Glomerular visceral epithelial cell (primary cell): Measurements from ENCODE around the gene TAF9B.
"Not testable (repeated sequence)": the region's sequence is repeated elsewhere in the genome, so short reads cannot be mapped to it uniquely, and the experiment has no call there.

ENCODE experiments used
- DNase-seq: peaks from one replicate; pipeline ENCODE4 v3.0.0-alpha.2; 2016; ENCODE audit errors: extremely low spot score

TAF9B gene

DNA sequence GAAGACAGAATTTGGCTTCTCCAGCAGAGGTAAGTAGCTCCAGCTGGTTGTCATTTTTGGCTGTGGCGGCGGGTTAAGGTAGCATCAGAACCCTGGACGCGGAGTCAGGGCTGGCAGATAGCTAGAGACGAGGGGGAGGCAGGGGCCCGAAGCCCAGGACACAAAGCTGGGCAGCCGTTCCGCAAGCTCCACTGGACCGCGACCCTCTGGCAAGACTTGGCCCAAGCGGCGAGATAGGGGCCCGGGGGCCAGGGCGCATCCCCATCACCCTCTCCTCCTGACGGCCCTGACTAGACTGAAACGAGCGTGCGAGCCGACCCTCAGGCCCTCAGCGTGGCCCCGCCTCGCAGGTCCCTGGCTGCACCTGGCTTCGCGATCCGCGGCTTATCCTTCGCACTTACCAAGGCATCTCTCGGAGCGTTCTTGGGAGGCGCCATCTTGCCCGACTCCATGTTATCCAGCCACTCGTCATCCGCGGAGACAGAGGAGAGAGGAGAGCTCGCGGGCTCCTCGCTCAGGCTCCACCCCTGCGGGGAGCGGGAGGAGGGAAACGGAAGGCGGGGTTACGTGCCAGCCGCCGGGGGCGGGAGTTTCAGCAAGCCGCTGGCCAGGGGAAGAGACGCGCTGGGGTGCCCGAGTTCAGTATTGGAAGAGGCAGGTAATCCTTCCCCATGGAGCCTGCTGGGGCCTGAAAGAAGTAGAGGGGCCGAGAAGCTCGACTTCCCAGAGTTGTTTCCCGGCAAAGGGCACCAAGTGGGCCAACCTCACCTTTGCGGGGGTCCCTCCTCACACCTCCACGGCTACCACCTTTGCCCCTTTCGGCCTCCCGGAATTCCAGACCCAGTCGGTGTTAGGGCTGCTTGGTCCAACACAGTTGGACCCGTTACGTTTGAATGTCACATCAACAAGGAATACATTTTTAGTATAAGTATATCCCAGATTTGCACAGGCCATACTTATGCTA lies at the start of gene TAF9B:
Gene TAF9B (minus strand): TSS at position 491 of the 964 bp plus-strand sequence. CDS start 39 bp downstream, at position 452.
- DNase-seq, result peak; percentile 85

DNA sequence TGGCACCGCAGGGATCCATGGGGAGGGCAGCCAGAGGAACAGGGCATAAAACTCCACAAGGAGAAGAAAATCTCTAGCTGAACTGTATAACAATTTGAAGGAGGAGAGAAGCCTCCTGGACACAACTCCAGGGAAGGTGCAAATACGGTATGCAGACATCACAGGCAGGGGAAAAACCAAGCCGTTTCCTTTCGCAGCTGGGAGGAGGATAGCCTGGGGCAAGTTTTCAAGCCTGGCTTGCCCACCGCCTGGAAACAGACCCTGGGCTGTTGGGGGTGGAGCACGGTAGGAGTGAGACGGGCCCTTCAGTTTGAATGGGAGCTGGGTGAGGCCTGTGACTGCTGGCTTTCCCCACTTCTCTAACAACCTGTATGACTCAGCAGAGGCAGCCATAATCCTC lies 43.4 kb upstream of the TAF9B start:
- no peak for DNase-seq

- no peak for DNase-seq
Measured at GRCh38 chrX:78181307-78181706, 41.9 kb upstream of the TAF9B start.

DNA sequence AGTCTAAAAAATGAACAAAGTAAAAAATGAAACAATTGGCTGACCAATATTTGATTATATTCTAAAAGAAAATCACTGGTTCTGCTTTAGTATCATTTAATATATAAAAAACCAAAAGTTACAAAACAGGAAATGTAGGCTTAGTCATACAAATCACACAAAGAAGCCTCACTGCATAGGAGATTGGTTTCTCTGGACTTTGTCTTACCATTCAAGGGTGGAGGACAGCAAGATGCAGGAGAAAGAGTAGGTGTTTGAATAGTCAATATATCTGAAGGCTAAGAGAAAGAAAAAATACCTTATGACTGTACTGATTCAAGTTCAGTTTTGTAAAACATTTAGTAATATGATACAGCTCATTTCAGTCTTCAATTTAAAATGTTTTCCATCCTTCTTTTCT lies 28.6 kb upstream of the TAF9B start:
- no peak for DNase-seq

- no peak for DNase-seq
Measured at GRCh38 chrX:78165425-78165824, 26.0 kb upstream of the TAF9B start.

DNA sequence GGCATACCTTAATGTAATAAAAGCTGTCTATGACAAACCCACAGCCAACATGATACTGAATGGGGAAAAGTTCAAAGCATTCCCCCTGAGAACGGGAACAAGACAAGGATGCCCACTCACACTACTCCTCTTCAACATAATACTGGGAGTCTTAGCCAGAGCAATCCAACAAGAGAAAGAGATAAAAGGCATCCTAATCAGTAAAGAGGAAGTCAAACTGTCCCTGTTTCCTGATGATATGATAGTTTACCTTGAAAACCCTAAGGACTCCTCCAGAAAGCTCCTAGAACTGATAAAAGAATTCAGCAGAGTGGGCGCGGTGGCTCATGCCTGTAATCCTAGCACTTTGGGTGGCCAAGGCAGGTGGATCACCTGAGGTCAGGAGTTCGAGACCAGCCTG lies 23.7 kb upstream of the TAF9B start:
- not testable (repeated sequence) for DNase-seq

GRCh38 chrX:78160711-78161110 lies 21.3 kb upstream of the TAF9B start:
- DNase-seq, result not testable (repeated sequence)

DNA sequence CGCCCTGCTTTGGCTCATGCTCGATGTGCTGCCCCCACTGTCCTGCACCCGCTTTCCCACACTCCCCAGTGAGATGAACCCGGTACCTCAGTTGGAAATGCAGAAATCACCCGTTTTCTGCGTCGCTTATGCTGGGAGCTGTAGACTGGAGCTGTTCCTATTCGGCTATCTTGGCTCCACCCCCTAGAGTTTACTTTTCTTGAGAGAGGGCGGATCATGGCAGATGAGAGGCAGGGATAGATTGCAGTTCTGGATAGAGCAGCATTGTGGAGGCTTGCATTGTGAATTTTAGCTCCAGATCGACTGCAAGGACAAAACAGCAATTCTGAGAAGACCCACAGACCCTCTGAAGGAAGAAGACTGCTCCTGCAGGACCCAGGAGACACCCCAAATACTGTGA lies 18.4 kb upstream of the TAF9B start:
- DNase-seq, result not testable (repeated sequence)

DNA sequence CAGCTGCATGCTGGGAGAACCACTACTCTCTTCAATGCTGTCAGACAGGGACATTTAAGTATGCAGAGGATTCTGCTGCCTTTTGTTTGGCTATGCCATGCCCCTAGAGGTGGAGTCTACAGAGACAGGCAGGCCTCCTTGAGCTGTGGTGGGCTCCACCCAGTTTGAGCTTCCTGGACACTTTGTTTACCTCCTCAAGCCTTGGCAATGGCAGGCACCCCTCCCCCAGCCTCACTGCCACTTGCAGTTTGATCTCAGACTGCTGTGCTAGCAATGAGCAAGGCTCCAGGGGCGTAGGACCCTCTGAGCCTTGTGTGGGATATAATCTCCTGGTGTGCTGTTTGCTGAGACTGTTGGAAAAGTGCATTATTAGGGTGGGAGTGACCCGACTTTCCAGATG lies 17.9 kb upstream of the TAF9B start:
- not testable (repeated sequence) for DNase-seq

DNA sequence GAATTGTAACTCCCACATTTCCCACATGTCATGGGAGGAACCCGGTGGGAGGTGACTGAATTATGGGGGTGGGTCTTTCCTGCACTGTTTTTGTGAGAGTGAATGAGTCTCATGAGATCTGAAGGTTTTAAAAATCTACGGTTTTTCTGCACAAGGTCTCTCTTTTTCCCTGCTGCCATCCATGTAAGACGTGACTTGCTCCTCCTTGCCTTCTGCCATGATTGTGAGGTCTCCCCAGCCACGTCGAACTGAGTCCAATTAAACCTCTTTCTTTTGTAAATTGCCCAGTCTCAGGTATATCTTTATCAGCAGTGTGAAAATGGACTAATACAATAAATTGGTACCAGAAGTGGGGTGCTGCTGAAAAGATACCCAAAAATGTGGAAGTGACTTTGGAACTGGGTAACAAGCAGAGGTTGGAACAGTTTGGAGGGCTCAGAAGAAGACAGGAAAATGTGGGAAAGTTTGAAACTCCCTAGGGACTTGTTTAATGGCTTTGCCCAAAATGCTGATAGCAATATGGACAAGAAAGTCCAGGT lies 7.6 kb upstream of the TAF9B start:
- DNase-seq, result not testable (repeated sequence)

- no peak for DNase-seq
Measured at GRCh38 chrX:78140206-78140605, 756 bp upstream of the TAF9B start.

- no peak for DNase-seq
Measured at GRCh38 chrX:78133238-78133960, 6.1 kb downstream of the TAF9B start.

- no peak for DNase-seq
Measured at GRCh38 chrX:78131117-78131516, 8.3 kb downstream of the TAF9B start.

GRCh38 chrX:78130396-78130795 lies 9.1 kb downstream of the TAF9B start:
- no peak for DNase-seq

GRCh38 chrX:78129714-78130113 lies 9.7 kb downstream of the TAF9B start:
- no peak for DNase-seq

GRCh38 chrX:78125781-78126180 lies 13.7 kb downstream of the TAF9B start:
- DNase-seq, result not testable (repeated sequence)

- DNase-seq, result no peak
Measured at GRCh38 chrX:78125148-78125547, 14.3 kb downstream of the TAF9B start.

DNA sequence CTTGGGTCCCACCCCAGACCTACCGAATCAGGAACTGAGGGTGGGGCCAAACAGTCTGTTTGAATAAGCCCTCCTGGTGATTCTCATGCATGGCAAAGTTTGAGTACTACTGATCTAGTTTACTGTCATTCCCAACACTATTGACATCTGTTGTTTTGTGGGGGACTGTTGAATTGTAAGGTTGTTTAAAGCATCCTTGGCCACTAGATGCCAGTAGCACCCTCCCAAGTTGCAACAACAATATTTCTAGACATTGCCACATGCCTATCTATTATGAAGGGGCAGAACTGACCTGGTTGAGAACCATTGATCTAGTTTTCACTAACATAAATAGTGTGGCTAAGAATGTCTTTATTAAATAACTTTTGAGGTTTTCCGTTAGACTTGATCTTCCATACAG lies 15.1 kb downstream of the TAF9B start:
- DNase-seq, result no peak

DNA sequence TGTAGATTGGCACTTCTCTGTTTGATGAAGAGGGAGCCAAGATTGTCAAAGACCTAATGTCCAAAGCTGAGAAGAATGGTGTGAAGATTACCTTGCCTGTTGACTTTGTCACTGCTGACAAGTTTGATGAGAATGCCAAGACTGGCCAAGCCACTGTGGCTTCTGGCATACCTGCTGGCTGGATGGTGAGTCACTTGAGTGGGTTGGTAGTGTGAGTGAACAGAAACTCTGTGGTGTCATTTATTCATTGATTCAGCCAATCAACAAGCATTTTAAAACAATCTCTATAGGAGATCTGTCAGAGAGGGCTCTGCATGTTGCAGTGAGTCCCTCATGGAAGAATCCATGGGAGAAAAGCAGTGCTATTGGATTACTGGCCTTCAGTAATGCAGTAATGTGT lies 16.3 kb downstream of the TAF9B start:
- peak; percentile 41 for DNase-seq

GRCh38 chrX:78119521-78120227 lies 19.8 kb downstream of the TAF9B start:
- DNase-seq, result peak; percentile 10

DNA sequence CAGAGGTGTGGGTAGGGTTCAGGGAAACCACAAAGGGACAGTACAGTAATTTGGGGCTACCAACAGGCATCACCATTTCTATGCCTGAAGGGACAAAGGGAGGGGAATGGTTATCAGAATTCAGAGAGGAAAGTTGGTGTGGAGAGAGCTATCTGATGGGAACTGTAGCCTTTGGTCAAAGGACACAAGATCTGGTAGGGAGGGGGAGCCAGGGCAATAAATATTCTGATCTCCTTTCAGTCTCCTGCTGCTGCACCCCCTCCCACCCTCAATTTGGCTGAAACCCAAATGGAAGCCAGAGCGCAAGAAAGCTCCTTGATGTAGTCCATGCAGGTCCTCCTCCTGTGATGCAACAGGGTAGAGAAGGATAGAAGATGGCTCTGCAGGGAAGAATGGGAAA lies 20.8 kb downstream of the TAF9B start:
- no peak for DNase-seq

DNA sequence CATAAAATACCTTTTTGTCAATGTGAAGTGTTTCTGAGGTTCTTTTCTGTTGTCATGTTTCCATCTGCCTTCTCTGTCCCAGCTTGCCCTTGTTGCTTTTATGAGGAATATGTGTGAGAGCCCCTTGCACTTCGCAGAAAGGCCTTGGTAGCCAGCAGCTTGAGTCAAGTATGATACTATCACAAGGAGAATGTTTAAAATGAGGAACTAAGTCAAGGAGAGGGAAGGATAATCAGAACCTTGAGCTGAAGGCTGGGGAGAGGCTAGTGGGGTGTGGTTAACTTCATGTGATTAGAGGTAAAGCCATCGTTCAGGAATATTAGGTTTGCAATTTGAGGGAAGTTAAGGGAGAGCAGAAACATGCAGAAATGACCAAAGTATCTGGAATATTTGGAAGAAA lies 22.7 kb downstream of the TAF9B start:
- DNase-seq, result no peak
